Measurements from ENCODE around the gene SYNE2. TPM values are rescaled to one million over a fixed set of nuclear protein-coding genes. Genes with fewer than 3 reads are reported as not detected.

Gene SYNE2
- total RNA-seq, 1 donor from 2014 or later: 28.4 TPM

DNA sequence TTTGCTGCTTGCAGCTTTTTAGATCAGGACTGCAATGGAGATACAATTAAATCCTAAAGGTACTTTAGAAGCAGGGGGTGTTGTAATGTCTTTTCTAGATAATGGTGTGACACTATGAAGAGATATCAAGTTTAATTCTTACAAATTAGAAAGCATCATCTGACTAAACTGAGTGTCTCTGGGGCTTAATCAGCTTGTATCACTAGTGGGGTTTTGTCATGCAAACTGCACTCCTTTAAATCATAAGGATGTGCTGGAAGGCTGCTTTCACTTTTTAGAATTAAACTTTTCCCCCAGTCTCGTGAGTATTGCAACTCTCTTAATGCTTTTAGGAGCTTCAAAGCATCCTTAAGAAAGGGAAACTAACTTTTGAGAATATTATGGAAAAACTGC lies 222.8 kb downstream of the SYNE2 start:
- Mint-ChIP-seq H3K4me3 (ENCODE audit: unreplicated experiment) (no peak overlapping the region), H3K27me3 (ENCODE audit: unreplicated experiment) (no peaks in the 10 kb centered on the region), H3K9me3 (ENCODE audit: unreplicated experiment) (no peaks in the 10 kb centered on the region), H3K36me3 (ENCODE audit: unreplicated experiment) (peaks cover 14% of the 10 kb centered on the region), H3K27ac (ENCODE audit: unreplicated experiment) (no peak overlapping the region), H3K4me1 (ENCODE audit: unreplicated experiment) (peaks cover 17% of the 10 kb centered on the region)
- DNase-seq (ENCODE audit: extremely low spot score, unreplicated experiment): no peak
- no peak for TF ChIP-seq CTCF (IDR thresholded peaks at IDR 0.05)

DNA sequence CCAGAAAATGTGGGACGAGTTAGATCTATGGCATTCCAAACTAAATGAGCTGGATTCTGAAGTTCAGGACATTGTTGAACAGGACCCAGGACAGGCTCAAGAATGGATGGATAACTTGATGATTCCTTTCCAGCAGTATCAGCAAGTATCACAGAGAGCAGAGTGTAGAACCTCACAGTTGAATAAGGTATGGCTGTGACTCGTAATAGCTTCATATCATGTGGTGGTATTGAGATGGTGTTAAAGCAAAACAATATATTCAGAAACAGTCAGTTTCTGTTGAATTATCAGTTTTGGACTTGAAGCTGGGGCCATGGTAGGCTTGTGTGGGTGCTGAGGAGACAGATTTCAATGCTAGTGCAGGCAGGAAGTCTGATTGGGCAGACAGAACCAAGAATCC lies 227.6 kb downstream of the SYNE2 start:
- Mint-ChIP-seq H3K4me1 (ENCODE audit: unreplicated experiment) (peaks cover 6% of the 10 kb centered on the region), H3K36me3 (ENCODE audit: unreplicated experiment) (peaks cover 11% of the 10 kb centered on the region), H3K9me3 (ENCODE audit: unreplicated experiment) (no peaks in the 10 kb centered on the region), H3K4me3 (ENCODE audit: unreplicated experiment) (no peak overlapping the region), H3K27me3 (ENCODE audit: unreplicated experiment) (no peaks in the 10 kb centered on the region), H3K27ac (ENCODE audit: unreplicated experiment) (no peak overlapping the region)
- no peak for DNase-seq (ENCODE audit: extremely low spot score, unreplicated experiment)
- TF ChIP-seq CTCF (IDR thresholded peaks at IDR 0.05): no peak

DNA sequence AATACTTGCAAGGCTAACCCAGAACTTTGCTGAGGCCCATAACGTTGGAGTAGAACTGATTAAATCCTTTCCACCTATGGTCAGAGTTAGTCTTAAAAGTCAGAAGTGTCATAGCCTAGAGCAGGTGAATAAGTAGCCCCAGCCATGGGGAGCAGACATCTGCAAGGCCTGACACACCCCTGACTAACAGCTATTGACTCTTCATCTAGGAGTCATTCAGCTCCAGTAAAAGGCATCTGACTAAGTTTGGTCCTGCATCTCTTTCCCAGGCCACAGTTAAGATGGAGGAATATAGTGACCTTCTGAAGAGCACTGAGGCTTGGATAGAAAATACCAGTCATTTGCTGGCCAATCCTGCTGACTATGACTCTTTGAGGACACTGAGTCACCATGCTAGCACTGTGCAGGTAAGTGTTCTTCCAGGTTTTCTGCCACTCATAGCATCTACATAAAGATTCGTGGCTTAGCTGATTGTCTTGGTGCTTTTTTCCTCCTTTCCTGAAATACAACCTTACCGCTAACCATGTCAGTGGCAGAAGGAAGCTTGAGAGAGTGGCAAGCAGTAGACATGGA lies 228.5 kb downstream of the SYNE2 start:
- Mint-ChIP-seq H3K4me1 (ENCODE audit: unreplicated experiment) (no peaks in the 10 kb centered on the region), H3K27me3 (ENCODE audit: unreplicated experiment) (no peaks in the 10 kb centered on the region), H3K4me3 (ENCODE audit: unreplicated experiment) (no peak overlapping the region), H3K9me3 (ENCODE audit: unreplicated experiment) (no peaks in the 10 kb centered on the region), H3K36me3 (ENCODE audit: unreplicated experiment) (peaks cover 11% of the 10 kb centered on the region), H3K27ac (ENCODE audit: unreplicated experiment) (no peak overlapping the region)
- TF ChIP-seq CTCF (IDR thresholded peaks at IDR 0.05): no peak
- DNase-seq (ENCODE audit: extremely low spot score, unreplicated experiment): no peak

GRCh38 chr14:64082837-64083236 lies 230.0 kb downstream of the SYNE2 start:
- no peaks in the 10 kb centered on the region for H3K9me3 Mint-ChIP-seq (ENCODE audit: unreplicated experiment)
- no peak for DNase-seq (ENCODE audit: extremely low spot score, unreplicated experiment)
- H3K36me3 Mint-ChIP-seq (ENCODE audit: unreplicated experiment): peaks cover 11% of the 10 kb centered on the region
- no peak for TF ChIP-seq CTCF (IDR thresholded peaks at IDR 0.05)
- no peaks in the 10 kb centered on the region for H3K4me1 Mint-ChIP-seq (ENCODE audit: unreplicated experiment)
- no peak overlapping the region for H3K27ac Mint-ChIP-seq (ENCODE audit: unreplicated experiment)
- H3K27me3 Mint-ChIP-seq (ENCODE audit: unreplicated experiment): no peaks in the 10 kb centered on the region
- H3K4me3 Mint-ChIP-seq (ENCODE audit: unreplicated experiment): no peak overlapping the region

- no peaks in the 10 kb centered on the region for H3K27me3 Mint-ChIP-seq (ENCODE audit: unreplicated experiment)
- H3K4me3 Mint-ChIP-seq (ENCODE audit: unreplicated experiment): no peak overlapping the region
- peaks cover 5% of the 10 kb centered on the region for H3K4me1 Mint-ChIP-seq (ENCODE audit: unreplicated experiment)
- TF ChIP-seq CTCF (IDR thresholded peaks at IDR 0.05): no peak
- no peak for DNase-seq (ENCODE audit: extremely low spot score, unreplicated experiment)
- peaks cover 10% of the 10 kb centered on the region for H3K36me3 Mint-ChIP-seq (ENCODE audit: unreplicated experiment)
- no peaks in the 10 kb centered on the region for H3K9me3 Mint-ChIP-seq (ENCODE audit: unreplicated experiment)
- H3K27ac Mint-ChIP-seq (ENCODE audit: unreplicated experiment): no peak overlapping the region
Observed at GRCh38 chr14:64088647-64088964, 235.8 kb downstream of the SYNE2 start.

Measured in osteocyte (in vitro differentiated cells).